Umbilical cord (tissue), 2 donors: ENCODE measurements around the gene WNK2. TPM values are rescaled to one million over a fixed set of nuclear protein-coding genes. Genes with fewer than 3 reads are reported as not detected.

ENCODE experiments used
- DNase-seq: peaks from one replicate; pipeline ENCODE4 v3.0.0-alpha.2; 2015; ENCODE audit warnings: low spot score
- total RNA-seq: library from RNA; depleted of rRNA; stranded (reverse); fragments of >200 nt; gene quantifications from one replicate; pipeline ENCODE4 v1.2.3, GENCODE V29; 2014; ENCODE audit warnings: low replicate concordance; ENCODE audit not compliant: insufficient read depth

The WNK2 gene
- total RNA-seq, 1 donor from 2014 or later, result 10.4 TPM

GRCh38 chr9:93217706-93218105, 33.8 kb downstream of the WNK2 start:
- no peak for DNase-seq

- DNase-seq, result no peak
Measured at GRCh38 chr9:93218161-93218560, 34.2 kb downstream of the WNK2 start.

GRCh38 chr9:93218671-93219420, 34.9 kb downstream of the WNK2 start:
- DNase-seq, result no peak

- no peak for DNase-seq
Measured at GRCh38 chr9:93219692-93220091, 35.8 kb downstream of the WNK2 start.

GRCh38 chr9:93220627-93221026, 36.7 kb downstream of the WNK2 start:
- DNase-seq, result no peak

- DNase-seq, result no peak
Measured at GRCh38 chr9:93221044-93221443, 37.1 kb downstream of the WNK2 start.

GRCh38 chr9:93222890-93223259, 38.9 kb downstream of the WNK2 start:
- DNase-seq, result no peak

- peak; percentile 80 for DNase-seq
Measured at GRCh38 chr9:93223260-93224180, 39.6 kb downstream of the WNK2 start.

- DNase-seq, result no peak
Measured at GRCh38 chr9:93224591-93224990, 40.7 kb downstream of the WNK2 start.

GRCh38 chr9:93225417-93225816, 41.5 kb downstream of the WNK2 start:
- no peak for DNase-seq

GRCh38 chr9:93225892-93226291, 42.0 kb downstream of the WNK2 start:
- no peak for DNase-seq

- no peak for DNase-seq
Measured at GRCh38 chr9:93226819-93227218, 42.9 kb downstream of the WNK2 start.

- no peak for DNase-seq
Measured at GRCh38 chr9:93228030-93228429, 44.1 kb downstream of the WNK2 start.

- no peak for DNase-seq
Measured at GRCh38 chr9:93228453-93228852, 44.5 kb downstream of the WNK2 start.

GRCh38 chr9:93229636-93230035, 45.7 kb downstream of the WNK2 start:
- no peak for DNase-seq

GRCh38 chr9:93230185-93230584, 46.2 kb downstream of the WNK2 start:
- DNase-seq, result no peak

GRCh38 chr9:93230601-93231000, 46.7 kb downstream of the WNK2 start:
- no peak for DNase-seq

GRCh38 chr9:93231121-93231694, 47.3 kb downstream of the WNK2 start:
- DNase-seq, result no peak

- no peak for DNase-seq
Measured at GRCh38 chr9:93231716-93232115, 47.8 kb downstream of the WNK2 start.

- no peak for DNase-seq
Measured at GRCh38 chr9:93232388-93232960, 48.5 kb downstream of the WNK2 start.

GRCh38 chr9:93233033-93233432, 49.1 kb downstream of the WNK2 start:
- no peak for DNase-seq

GRCh38 chr9:93234600-93234999, 50.7 kb downstream of the WNK2 start:
- no peak for DNase-seq
